Stimulated activated memory B cell treated with anti-CD40 and anti-IgM and Interleukin-4, amounts not matched to agents 10 μg/mL and 1 μg/mL and 100 μg/mL, for 72 hours (primary cell): ENCODE results near the gene ADAT3.

Experiments used
- ATAC-seq: fragments of 150-1000 bp; cut with Tn5 transposase; 2 replicates; pipeline ENCODE4 v1.10.0; 2021
- H3K27ac Mint-ChIP-seq: one replicate; pipeline ENCODE4 v1.8.0; 2022; ENCODE audit warnings: mild to moderate bottlenecking, mixed read lengths
- H3K27me3 Mint-ChIP-seq: one replicate; pipeline ENCODE4 v1.8.0; 2022; ENCODE audit warnings: mixed read lengths
- H3K36me3 Mint-ChIP-seq: one replicate; pipeline ENCODE4 v1.8.0; 2022; ENCODE audit warnings: mixed read lengths
- H3K4me1 Mint-ChIP-seq: one replicate; pipeline ENCODE4 v1.8.0; 2022; ENCODE audit warnings: mixed read lengths
- H3K4me3 Mint-ChIP-seq: one replicate; pipeline ENCODE4 v1.8.0; 2022; ENCODE audit warnings: mild to moderate bottlenecking, moderate library complexity, mixed read lengths
- H3K9me3 Mint-ChIP-seq: one replicate; pipeline ENCODE4 v1.8.0; 2022; ENCODE audit warnings: mixed read lengths

Gene ADAT3

DNA sequence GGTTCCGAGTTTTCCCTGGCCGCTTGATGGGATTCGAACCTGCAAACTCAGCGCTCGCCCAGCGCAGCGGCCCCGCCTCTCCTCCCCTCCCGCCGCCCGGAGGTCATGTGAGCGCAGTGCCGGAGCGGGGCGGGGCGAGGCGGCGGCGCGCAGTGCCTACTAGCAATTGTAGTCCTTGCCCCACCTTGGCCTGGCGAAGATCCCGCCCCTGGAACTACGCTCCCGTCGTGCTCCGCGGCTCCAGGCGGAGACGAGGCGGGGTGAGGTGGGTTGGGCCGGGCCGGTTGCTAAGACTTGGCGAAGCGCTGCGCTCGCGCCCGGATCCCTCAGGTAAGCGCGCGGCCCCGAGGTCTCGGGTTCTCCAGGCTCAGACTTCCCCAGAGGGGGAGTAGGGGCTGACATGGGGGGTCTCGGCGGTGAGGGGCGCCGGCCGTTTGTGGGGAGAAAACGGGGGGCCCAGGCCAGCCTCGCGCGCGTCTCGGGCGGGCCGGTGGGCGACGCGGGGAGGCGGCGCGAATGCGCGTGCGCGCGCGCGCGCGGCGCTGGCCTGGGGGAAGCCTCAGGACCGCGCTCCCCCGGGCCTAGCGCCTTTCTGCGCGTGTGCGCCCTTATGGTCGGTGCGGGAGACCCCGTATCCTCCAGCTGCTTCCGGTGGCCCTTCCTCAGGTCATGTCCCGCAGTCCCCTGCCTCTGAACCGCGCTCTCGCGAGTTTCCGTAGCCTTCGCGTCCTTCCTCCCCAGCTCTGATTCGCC is at the start of gene ADAT3, which contains the start of gene SCAMP4:
Gene ADAT3 (plus strand): TSS at position 290 of the 753 bp plus-strand sequence. CDS start 6,649 bp downstream, outside the sequence.
Gene SCAMP4 (plus strand): TSS at position 290 of the 753 bp plus-strand sequence. CDS start 9,621 bp downstream, outside the sequence.
- Mint-ChIP-seq H3K4me1 (peaks cover 75% of the 10 kb centered on the region), H3K27me3 (no peaks in the 10 kb centered on the region), H3K9me3 (no peaks in the 10 kb centered on the region), H3K36me3 (peaks cover 4% of the 10 kb centered on the region), H3K4me3 (peak within 1 kb of the TSS; percentile 93), H3K27ac (peak within 1 kb of the TSS; percentile 87)
- peak; percentile 95 for ATAC-seq

DNA sequence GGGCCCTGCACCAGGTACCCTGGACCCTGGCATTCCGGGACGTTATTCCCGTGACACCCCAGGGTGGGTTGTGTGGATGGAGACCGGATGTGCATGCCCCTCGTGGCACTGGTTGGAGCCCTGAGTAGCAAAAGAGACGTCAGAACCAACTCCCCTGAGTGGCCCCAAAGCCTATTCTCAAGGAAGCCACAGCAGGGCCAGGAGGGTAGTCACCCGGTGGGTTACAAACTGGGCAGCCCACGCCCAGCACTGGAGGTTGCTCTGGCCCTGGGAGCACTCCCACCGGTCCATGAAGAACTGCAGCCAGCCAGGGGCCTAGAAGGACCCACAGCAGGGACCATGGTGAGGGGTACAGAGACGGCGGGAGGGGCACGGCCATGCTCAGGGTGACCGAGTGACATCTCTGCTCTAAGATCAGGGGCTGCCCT is 49.4 kb upstream of the ADAT3 start:
- Mint-ChIP-seq H3K4me1 (peaks cover 69% of the 10 kb centered on the region), H3K27me3 (no peaks in the 10 kb centered on the region), H3K36me3 (peaks cover 10% of the 10 kb centered on the region)

DNA sequence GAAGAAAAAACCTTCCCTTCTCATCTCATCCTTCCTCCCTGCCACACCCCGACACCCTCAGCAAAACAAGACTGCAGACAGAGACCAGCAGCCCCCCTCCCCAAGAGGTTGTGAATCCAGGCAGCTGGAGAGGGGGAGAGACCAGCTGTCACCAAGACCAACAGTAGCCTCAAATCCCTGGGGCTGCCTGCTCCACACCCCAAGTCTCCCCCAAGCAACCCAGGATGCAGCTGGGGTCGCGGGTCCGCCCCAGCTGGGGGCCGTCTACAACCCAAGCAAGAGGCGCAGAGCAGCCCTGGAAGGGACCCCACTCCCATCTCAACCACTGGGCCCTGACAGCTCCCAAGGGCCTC is 48.9 kb upstream of the ADAT3 start:
- Mint-ChIP-seq H3K27ac (peak overlapping the region; percentile 91), H3K9me3 (no peaks in the 10 kb centered on the region), H3K36me3 (peaks cover 6% of the 10 kb centered on the region), H3K27me3 (no peaks in the 10 kb centered on the region), H3K4me1 (peaks cover 69% of the 10 kb centered on the region), H3K4me3 (peak overlapping the region; percentile 81)
- no peak for ATAC-seq

More for the DNA sequence above, 49.4 kb upstream of the ADAT3 start:
- ATAC-seq, result peak; percentile 28
- H3K9me3 Mint-ChIP-seq, result no peaks in the 10 kb centered on the region
- H3K4me3 Mint-ChIP-seq, result peak overlapping the region; percentile 81
- peak overlapping the region; percentile 91 for H3K27ac Mint-ChIP-seq

DNA sequence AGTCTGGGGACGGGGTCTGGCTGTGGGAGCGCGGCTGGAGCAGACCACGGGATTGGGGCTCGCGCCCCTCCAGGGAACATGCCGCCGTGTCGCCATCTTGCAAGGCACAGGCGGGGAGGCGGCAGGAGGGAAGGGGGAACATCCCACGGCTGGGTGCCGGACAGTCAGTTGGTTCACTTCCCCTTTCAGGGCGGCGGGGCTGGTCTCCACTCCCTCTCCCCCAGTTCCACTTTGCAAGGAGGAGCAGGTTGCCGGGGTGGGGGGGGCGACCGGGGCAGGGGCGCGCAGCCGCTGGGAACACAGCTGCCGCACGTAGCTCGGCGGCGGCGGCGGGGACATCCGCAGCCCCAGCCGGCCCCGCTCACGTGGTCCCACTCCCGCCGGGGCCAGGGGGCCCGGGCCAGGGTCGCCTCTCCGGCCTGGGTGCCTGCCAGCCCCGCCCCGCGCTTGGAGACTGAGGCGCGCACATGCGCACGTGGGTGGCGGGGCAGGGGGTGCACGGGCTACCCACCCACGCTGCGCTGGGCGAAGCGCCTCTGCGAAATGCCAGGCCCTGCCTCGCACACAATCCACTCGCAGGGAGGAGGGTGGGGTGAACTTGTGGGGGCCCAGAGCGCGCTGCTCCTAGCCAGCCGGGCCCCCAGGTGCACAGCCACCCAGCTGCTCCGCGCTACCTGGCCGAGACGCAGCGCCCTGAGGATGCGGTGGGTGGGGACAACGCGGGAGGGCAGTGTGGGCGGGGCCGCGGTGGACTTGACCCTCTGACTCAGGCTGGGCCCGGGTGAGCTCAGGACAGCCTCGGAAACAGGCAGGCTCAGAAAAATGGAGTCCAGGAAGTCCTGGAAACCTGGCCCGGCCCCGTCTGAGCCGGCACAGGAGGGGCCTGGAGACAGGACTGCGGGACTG is 48.2 kb upstream of the ADAT3 start:
- Mint-ChIP-seq H3K4me3 (peak overlapping the region; percentile 81), H3K36me3 (peaks cover 6% of the 10 kb centered on the region), H3K27me3 (no peaks in the 10 kb centered on the region), H3K9me3 (no peaks in the 10 kb centered on the region), H3K27ac (peak overlapping the region; percentile 91), H3K4me1 (peaks cover 75% of the 10 kb centered on the region)
- peak; percentile 68 for ATAC-seq

DNA sequence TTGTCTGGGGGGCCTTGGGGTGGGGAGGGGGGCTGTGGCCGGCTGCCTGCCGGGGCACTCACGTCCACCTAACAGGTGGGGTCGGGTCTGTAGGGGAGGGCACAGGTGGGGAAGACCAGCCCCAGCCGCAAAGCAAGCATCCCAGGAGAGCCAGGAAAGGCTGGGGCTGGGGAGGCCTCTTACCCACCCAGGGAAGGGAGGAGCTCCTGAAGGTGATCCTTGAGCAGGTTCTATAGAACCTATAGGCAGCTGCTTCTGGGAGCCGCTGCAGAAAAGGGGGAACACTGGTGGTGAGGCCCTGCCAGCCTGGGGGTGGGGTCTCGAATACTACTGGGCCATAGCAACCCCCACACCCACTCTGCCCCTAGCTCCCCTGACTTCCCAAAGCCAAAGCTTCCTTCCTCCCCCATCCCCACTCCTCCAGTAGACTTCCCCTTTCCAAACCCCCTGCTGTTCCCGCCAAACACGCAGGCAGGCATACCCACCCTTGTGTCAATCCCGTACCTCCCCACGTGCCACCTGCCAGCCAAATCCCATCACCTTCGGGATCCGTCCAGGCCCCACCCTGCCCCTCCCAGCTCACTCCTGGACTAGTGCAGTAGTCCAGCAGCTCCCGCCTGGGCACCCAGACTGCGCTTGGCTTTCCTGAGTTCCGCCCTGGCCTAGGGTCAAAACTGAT is 47.4 kb upstream of the ADAT3 start:
- peak overlapping the region; percentile 91 for H3K27ac Mint-ChIP-seq
- H3K4me1 Mint-ChIP-seq, result peaks cover 77% of the 10 kb centered on the region
- H3K27me3 Mint-ChIP-seq, result no peaks in the 10 kb centered on the region
- H3K9me3 Mint-ChIP-seq, result no peaks in the 10 kb centered on the region
- peaks cover 6% of the 10 kb centered on the region for H3K36me3 Mint-ChIP-seq
- peak overlapping the region; percentile 76 for H3K4me3 Mint-ChIP-seq
- ATAC-seq, result no peak

DNA sequence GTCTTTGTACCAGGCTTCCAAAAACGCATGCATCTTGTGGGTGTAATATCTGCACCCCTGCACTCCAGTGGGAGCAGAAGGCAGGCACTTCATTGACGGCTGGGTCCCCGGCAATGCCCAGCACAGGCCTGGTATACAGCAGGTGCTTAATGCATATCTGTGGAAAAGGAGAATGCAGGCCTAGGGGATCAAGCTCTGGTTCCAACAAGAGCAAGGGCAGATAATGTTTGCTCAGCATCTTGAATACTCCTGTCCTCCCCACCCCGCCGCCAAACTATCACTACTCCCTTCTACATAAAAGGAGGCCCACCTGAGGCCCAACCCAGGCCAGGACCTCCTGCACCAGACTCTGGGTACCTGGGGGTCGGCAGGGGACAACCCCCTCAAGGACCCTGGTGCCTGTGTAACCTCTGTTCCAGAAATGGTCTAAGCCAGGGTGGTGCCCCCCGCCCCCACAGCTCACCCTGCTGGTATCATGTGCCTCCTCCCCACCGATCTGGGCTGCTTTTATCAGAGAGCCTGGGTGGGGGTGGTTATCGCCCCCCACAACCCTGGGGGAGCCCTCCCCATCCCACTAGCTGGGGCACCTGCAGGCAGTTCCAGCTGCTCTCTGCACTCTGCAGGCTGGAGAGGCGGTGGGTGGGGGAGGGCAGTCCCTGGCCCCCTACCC is 46.7 kb upstream of the ADAT3 start:
- ATAC-seq, result no peak
- H3K27me3 Mint-ChIP-seq, result no peaks in the 10 kb centered on the region
- H3K4me3 Mint-ChIP-seq, result peak overlapping the region; percentile 21
- H3K27ac Mint-ChIP-seq, result peak overlapping the region; percentile 91
- no peaks in the 10 kb centered on the region for H3K9me3 Mint-ChIP-seq
- H3K4me1 Mint-ChIP-seq, result peaks cover 70% of the 10 kb centered on the region
- peaks cover 1% of the 10 kb centered on the region for H3K36me3 Mint-ChIP-seq

DNA sequence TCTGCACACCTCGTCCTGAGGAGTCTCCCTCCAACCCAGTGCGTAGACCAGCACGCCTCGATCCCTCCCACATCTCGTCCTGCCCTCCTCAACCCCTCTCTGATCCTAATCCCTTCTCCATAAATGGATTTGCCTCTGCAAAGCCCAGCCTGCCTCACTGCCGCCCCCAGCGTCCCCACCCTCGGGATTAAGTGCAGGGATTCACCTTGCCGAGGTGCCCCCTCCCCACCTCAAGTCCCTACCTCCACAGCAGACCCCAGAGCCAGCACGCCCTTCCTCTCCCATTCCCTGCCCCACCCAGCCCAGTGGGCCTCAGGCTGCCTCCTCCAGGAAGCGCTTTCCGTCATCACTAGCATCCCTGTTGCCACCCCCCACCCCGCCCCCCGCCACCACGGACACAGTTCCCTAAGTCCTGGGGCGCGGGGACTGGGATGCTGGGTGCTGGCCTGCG is 45.8 kb upstream of the ADAT3 start:
- H3K9me3 Mint-ChIP-seq, result no peaks in the 10 kb centered on the region
- peak overlapping the region; percentile 17 for H3K4me3 Mint-ChIP-seq

DNA sequence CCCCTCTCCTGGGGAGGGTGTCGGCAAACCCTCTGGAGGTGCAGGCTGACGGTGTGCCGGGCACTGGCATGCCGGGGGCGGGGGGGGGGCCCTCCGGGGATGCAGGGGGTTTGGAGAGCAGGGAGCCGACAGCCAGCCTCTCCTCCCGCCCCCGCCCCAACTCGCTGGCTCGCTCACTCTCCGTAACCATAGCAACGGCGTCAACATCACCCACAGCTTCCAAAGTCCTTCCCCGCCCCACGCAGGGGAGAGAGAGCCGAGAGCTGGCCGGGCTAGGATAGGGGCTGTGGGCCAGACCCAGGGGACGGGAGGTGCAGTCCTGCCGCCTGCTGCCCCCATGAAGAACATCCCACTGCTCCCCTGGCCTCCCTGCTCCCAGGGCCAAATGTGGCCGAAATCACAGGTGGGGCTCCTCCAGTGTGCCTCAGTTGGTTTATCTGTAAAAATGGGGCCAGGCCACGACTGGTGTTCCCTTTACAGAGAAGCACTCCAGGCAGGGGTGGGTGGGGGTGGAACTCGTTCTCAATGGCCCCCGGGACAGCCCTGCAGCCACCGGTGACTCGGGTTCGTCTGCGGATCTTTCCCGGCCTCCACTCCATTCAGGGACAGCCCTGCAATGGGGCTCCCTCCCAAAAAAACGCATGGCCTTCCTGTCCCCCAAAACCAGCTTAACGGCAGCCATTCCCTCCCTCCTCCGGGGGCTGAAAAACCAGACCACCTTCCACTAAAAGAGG is 45.0 kb upstream of the ADAT3 start:
- H3K36me3 Mint-ChIP-seq, result no peaks in the 10 kb centered on the region
- peak overlapping the region; percentile 95 for H3K4me3 Mint-ChIP-seq
- peaks cover 66% of the 10 kb centered on the region for H3K4me1 Mint-ChIP-seq
- H3K27me3 Mint-ChIP-seq, result no peaks in the 10 kb centered on the region
- ATAC-seq, result no peak
- peak overlapping the region; percentile 91 for H3K27ac Mint-ChIP-seq
- no peaks in the 10 kb centered on the region for H3K9me3 Mint-ChIP-seq

More for the DNA sequence above, 45.8 kb upstream of the ADAT3 start:
- ATAC-seq, result no peak
- no peaks in the 10 kb centered on the region for H3K36me3 Mint-ChIP-seq
- peaks cover 68% of the 10 kb centered on the region for H3K4me1 Mint-ChIP-seq
- H3K27ac Mint-ChIP-seq, result peak overlapping the region; percentile 91
- no peaks in the 10 kb centered on the region for H3K27me3 Mint-ChIP-seq

DNA sequence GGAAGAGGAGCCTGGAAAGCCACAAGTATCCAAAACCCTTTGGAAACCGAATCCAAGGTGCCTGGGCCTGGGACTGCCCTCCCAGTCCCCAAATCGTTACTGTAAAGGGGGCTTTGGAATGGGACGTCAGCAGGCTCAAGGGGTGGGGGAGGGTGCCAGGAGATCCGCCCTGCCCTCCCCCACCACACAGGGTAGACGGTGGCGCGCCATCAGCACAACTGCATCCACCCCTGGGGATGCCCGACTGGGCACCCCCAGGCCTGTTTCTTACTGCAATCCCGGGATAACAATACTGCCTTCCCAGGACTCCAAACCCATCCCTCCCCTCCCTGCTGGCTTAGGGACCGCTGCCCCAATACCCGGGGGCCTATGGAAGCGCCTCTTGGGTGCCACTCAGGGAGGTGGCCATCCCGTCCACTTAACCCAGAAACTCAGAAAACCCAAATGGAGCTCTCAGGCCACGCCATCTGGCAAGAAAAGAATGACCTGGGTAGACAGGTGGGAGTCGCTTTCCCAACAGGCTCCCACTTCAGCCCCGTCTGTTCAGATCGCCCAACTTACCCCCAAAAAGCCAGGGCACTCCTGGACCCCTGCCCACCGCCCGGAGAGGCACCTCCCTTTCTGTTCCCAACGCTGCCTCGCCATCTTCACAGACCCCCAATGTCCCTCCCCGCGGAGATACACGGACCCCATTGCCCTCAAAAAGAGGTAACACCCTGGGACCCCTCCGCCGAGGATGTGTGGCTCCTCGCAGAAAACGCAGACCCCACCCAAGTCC is 44.2 kb upstream of the ADAT3 start:
- Mint-ChIP-seq H3K27me3 (no peaks in the 10 kb centered on the region), H3K4me1 (peaks cover 62% of the 10 kb centered on the region), H3K4me3 (peak overlapping the region; percentile 95), H3K27ac (peak overlapping the region; percentile 96), H3K9me3 (no peaks in the 10 kb centered on the region), H3K36me3 (no peaks in the 10 kb centered on the region)
- ATAC-seq, result no peak

DNA sequence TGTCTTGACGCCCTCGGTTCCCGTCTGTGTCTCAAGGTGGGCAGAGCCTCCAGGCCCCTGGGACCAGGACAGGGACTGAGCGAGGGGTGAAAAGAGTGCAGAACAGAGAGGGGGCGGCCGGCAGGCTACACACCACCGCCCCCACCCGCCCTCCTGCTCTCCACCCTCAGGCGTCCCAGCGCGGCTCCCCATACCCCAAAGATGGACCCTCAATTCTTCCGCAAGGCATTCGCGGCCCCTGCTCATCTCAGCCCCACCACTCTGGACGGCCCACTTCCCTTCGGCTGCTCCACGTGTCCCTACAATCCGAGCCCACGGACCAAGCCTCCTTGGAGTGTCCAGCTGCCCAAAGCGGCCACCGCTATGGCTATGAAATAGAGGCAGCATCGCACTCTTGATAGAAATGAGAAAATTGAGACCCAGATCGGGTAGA is 43.6 kb upstream of the ADAT3 start:
- Mint-ChIP-seq H3K36me3 (no peaks in the 10 kb centered on the region), H3K27ac (peak overlapping the region; percentile 96), H3K27me3 (no peaks in the 10 kb centered on the region), H3K4me1 (peaks cover 57% of the 10 kb centered on the region), H3K9me3 (no peaks in the 10 kb centered on the region), H3K4me3 (peak overlapping the region; percentile 95)
- ATAC-seq, result no peak

DNA sequence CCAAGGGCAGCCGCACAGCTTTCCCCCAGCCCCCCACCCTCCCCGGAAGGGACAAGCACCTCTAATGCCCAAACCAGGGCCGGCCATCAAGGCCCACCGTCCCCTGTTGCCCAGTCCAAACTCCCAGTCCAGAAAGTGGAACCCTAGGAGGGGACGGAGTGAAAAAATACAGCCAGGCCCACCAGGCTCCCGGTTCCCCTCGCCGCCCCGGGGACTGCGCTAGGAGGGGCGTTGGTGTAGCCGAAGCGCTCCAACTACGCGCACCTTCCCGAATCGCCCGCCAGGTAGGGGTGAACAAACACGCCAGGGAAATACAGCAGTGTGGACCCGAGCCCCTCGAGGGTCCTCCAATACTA is 43.2 kb upstream of the ADAT3 start:
- Mint-ChIP-seq H3K4me3 (peak overlapping the region; percentile 95), H3K36me3 (no peaks in the 10 kb centered on the region), H3K4me1 (peaks cover 57% of the 10 kb centered on the region), H3K9me3 (no peaks in the 10 kb centered on the region), H3K27me3 (no peaks in the 10 kb centered on the region), H3K27ac (peak overlapping the region; percentile 96)
- no peak for ATAC-seq

DNA sequence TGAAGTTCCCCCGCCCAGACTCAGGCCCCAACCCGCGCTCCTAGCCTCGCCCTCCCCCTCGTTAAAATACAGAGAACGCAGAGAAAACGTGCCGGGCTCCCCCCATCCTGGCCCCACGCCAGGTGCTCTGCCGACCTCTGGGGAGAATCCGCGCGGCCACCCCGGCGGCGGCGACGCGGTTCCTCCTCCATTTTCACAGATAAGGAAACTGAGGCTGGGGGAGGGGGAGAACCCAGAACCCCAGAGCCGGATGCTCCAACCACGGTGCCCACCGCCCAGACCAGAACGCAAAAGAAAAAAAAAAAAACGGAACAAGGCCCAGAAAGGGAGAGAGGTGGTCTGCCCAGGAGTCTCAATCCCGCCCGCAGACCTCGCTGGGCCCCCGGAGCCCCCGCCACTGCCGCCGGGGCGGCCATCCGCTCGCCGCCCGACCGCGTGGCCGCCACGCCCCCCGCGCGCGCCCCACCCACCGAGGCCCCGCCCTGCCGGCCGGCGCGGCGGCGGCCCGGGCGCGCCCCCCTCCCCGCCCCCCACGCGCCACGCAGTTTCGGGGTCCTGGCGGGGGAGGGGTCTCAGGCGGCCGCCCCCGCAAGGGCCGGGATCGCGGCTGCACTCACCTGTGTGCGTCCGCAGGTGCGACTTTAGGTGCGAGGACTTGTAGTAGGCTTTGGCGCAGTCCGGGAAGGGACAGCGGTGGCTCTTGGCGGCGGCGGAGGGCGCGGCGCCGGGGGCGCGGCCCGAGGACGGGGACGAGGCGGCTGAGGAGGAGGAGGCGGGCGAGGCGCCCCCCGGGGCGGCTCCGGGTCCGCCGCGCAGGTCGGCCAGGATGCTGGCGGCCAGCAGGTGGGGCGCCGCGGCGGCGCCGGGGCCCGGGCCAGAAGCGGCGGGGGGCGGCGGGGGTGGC is 42.5 kb upstream of the ADAT3 start:
- no peaks in the 10 kb centered on the region for H3K27me3 Mint-ChIP-seq

DNA sequence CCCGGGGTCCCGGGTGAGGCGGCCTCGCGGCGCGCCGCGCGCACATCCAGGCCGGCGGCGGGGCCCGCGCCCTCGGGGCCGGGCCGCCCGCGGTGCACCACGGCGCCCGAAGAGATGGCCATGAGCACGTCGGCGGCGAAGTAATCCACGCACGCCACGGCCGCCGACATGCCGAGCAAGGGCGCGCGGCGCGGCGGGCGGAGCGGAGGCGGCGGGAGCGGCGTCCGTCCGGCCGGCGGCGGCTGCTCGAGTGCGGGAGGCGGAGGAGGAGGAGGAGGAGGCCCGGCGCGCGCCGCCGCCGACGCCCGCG is 41.9 kb upstream of the ADAT3 start, which contains the start of gene KLF16:
Gene KLF16 (minus strand): TSS at position 252 of the 310 bp plus-strand sequence. CDS start 82 bp downstream, at position 170.
- Mint-ChIP-seq H3K27ac (peak within 1 kb of the TSS; percentile 96), H3K4me1 (peaks cover 55% of the 10 kb centered on the region), H3K9me3 (no peaks in the 10 kb centered on the region), H3K36me3 (no peaks in the 10 kb centered on the region), H3K4me3 (peak within 1 kb of the TSS; percentile 95), H3K27me3 (no peaks in the 10 kb centered on the region)
- ATAC-seq, result peak; percentile 1

More for the DNA sequence above, 42.5 kb upstream of the ADAT3 start:
- peak; percentile 6 for ATAC-seq
- Mint-ChIP-seq H3K9me3 (no peaks in the 10 kb centered on the region), H3K27ac (peak overlapping the region; percentile 96), H3K36me3 (no peaks in the 10 kb centered on the region), H3K4me3 (peak overlapping the region; percentile 95), H3K4me1 (peaks cover 55% of the 10 kb centered on the region)
